Omental fat pad (tissue), 4 donors: ENCODE data around the gene SLC17A2. TPM values are rescaled to one million over a fixed set of nuclear protein-coding genes. Genes with fewer than 3 reads are reported as not detected.
"Not testable (repeated sequence)": the region's sequence is repeated elsewhere in the genome, so short reads cannot be mapped to it uniquely, and the experiment has no call there.

ENCODE experiments used
- ATAC-seq: fragments of 150-250 bp; one replicate; pipeline ENCODE4 v1.9.1; 2016; ENCODE audit warnings: mild to moderate bottlenecking, moderate library complexity; ENCODE audit not compliant: low FRiP score
- DNase-seq: peaks from one replicate; pipeline ENCODE4 v3.0.0-alpha.2; 2019; ENCODE audit warnings: low spot score
- total RNA-seq, 4 donors: library from RNA; depleted of rRNA; stranded (reverse); fragments of >200 nt; gene quantifications; one replicate each; pipeline ENCODE4 v1.1.0, GENCODE V29; 2016
- TF ChIP-seq, protein P1 (sequence below), 3 donors: fragments of 450-650 bp; IDR thresholded peaks; one replicate each; pipeline ENCODE4 v1.5.1; 2016 to 2017; ENCODE audit warnings: antibody characterized with exemption in 3 of 3, mild to moderate bottlenecking in 3 of 3, moderate library complexity in 2 of 3

SLC17A2 gene
- total RNA-seq, 4 donors from 2014 or later: not detected

- DNase-seq (no peak), ATAC-seq (no peak)
- TF ChIP-seq, protein P1, sequence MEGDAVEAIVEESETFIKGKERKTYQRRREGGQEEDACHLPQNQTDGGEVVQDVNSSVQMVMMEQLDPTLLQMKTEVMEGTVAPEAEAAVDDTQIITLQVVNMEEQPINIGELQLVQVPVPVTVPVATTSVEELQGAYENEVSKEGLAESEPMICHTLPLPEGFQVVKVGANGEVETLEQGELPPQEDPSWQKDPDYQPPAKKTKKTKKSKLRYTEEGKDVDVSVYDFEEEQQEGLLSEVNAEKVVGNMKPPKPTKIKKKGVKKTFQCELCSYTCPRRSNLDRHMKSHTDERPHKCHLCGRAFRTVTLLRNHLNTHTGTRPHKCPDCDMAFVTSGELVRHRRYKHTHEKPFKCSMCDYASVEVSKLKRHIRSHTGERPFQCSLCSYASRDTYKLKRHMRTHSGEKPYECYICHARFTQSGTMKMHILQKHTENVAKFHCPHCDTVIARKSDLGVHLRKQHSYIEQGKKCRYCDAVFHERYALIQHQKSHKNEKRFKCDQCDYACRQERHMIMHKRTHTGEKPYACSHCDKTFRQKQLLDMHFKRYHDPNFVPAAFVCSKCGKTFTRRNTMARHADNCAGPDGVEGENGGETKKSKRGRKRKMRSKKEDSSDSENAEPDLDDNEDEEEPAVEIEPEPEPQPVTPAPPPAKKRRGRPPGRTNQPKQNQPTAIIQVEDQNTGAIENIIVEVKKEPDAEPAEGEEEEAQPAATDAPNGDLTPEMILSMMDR (IDR thresholded peaks at IDR 0.05): no peak
Measured at GRCh38 chr6:25951296-25952032, 21.0 kb upstream of the SLC17A2 start.

DNA sequence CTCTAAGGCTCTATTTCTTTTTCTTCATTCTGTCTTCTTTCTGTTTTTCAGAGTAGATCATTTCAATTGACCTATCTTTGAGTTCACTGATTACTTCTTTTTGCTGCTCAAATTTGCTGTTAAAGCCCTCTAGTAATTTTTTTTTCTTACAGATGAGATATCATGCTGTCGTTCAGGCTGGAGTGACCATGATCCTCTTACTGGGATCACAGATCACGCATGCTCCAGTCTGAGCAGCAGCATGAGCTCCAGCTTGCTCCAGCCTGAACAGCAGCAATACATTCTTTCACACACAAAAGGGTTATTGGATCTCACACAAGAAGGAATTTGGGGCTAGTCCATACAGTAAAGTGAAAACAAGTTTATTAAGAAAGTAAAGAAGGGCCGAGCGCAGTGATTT is 19.8 kb upstream of the SLC17A2 start:
- no peak for ATAC-seq
- no peak for DNase-seq
- TF ChIP-seq, protein P1 (IDR thresholded peaks at IDR 0.05): no peak

DNA sequence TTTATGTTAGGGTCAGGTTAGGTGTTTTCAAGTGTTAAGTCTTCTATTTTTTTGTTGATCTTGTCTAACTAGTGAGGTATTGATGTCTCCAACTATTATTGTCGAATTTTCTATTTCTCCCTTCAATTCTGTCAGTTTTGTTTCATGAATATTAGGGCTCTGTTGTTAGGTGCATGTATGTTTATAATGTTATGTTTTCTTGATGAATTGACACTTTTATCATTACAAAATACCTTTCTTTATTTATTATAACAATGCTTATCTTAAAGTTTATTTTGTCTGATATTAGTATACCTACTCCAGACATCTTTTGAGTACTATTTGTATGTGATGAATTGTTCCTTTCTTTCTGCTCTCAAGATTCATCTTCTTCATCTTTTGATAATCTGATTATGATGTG is 19.2 kb upstream of the SLC17A2 start:
- TF ChIP-seq, protein P1 (IDR thresholded peaks at IDR 0.05): no peak
- ATAC-seq (no peak), DNase-seq (no peak)

DNA sequence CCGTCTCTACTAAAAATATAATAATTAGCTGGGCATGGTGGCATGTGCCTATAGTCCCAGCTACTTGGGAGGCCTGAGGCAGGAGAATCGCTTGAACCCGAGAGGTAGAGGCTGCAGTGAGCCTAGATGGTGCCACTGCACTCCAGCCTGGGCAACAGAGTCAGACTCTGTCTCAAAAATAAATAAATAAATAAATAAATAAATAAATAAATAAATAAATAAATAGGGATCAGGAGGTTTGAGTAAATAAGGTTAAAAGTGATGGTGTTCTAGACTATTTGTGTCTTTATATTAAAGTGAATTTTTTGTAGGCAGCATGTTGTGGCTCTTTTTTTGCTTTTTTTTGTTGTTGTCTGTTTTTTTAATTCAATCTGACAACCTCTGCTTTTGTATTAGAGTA is 17.0 kb upstream of the SLC17A2 start:
- not testable (repeated sequence) for DNase-seq, ATAC-seq

- TF ChIP-seq, protein P1 (IDR thresholded peaks at IDR 0.05): no peak
- no peak for DNase-seq
- ATAC-seq: no peak
Measured at GRCh38 chr6:25946631-25947030, 16.1 kb upstream of the SLC17A2 start.

GRCh38 chr6:25945738-25946137 is 15.2 kb upstream of the SLC17A2 start:
- ATAC-seq, DNase-seq: not testable (repeated sequence)

- ATAC-seq (no peak), DNase-seq (no peak)
- TF ChIP-seq, protein P1 (IDR thresholded peaks at IDR 0.05): no peak
Measured at GRCh38 chr6:25944688-25945574, 14.4 kb upstream of the SLC17A2 start.

- TF ChIP-seq, protein P1 (IDR thresholded peaks at IDR 0.05): no peak
- ATAC-seq (no peak), DNase-seq (no peak)
Measured at GRCh38 chr6:25943887-25944286, 13.4 kb upstream of the SLC17A2 start.
